ENCODE measurements around the gene CDH19. TPM values are rescaled to one million over a fixed set of nuclear protein-coding genes. Genes with fewer than 3 reads are reported as not detected.
"Not testable (repeated sequence)": the region's sequence is repeated elsewhere in the genome, so short reads cannot be mapped to it uniquely, and the experiment has no call there.

CDH19 gene
- total RNA-seq, 1 experiment from 2014 or later = not detected

DNA sequence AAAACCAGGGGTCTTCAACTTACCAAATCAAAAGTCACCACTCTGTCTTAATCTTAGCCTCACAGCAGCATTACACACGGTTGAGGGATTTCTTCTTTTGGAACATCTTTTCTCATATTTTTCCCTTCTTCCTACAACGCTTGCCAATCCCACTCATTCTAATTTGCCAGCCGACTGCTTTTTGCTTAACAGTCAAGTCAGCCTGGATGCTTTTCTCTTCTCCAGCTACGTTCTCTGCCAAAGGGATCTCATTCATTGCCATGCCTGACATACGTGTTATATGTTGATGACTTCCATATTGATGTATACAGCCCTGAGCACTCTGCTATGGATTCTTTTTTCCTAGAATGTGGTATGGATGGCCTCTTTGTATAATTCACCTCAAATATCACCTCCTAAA lies 37.3 kb downstream of the CDH19 start:
- DNase-seq (ENCODE audit: low spot score) = no peak

GRCh38 chr18:66564236-66564635 lies 39.7 kb downstream of the CDH19 start:
- no peak for DNase-seq (ENCODE audit: low spot score)

- no peak for DNase-seq (ENCODE audit: low spot score)
Observed at GRCh38 chr18:66562279-66562678, 41.6 kb downstream of the CDH19 start.

DNA sequence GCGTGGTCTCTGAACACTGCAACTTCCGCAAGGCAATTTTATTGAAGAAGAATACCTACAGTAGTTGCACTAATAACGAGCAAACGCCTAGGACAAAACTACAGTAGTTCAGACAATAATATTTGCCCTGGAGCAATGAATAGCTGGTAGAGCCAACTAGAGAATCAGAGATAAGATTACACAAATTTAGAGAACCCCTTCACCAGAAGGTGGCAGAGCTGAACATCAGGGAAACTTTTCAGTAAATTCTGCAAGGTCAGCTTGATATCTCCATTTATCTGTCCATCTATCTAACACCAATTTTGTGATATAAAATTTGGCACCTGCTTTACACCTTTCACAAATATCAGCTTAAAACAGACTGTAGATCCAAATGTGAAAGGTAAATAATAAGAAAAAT lies 43.8 kb downstream of the CDH19 start:
- peak; percentile 19 for DNase-seq (ENCODE audit: low spot score)

DNA sequence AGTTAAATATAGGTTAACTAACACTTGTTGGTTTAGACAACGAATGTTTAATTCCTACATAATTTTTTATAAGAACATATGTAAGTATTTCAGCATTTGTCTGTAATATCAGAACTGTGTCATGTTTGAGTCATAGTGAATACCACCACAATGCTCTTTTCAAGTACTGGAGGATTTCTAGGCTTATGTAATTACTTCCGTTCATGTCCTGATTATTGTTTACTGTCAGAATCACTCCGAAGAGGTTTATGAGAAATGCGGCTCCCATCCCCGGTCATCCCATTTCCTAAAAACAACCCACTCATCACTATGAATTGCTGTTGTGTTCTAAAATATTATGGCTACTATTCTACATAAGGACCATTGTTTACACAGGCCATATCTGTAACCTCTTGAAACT lies 45.1 kb downstream of the CDH19 start:
- DNase-seq (ENCODE audit: low spot score) = peak; percentile 5

GRCh38 chr18:66557091-66557490 lies 46.8 kb downstream of the CDH19 start:
- DNase-seq (ENCODE audit: low spot score) = no peak

DNA sequence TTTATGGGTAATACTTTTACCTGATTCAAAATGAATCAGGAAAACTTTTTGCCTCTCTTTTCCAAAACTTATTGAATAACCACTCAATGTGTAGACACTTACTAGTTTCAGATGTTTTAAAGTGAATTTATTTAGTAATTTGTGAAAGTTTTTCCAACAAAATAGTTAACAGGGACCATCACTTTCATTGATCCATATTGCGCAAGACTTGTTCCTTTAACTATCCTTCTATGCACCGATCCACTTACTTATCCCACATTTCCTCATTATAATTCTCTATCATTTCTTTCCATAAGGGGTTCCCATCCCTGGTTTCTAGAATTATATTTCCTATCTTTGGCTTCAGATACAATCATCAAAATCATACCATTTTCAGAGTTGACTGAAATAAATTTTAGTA lies 48.3 kb downstream of the CDH19 start:
- no peak for DNase-seq (ENCODE audit: low spot score)

GRCh38 chr18:66553824-66554223 lies 50.1 kb downstream of the CDH19 start:
- DNase-seq (ENCODE audit: low spot score) = peak; percentile 13

- DNase-seq (ENCODE audit: low spot score) = no peak
Observed at GRCh38 chr18:66550366-66550765, 53.5 kb downstream of the CDH19 start.

DNA sequence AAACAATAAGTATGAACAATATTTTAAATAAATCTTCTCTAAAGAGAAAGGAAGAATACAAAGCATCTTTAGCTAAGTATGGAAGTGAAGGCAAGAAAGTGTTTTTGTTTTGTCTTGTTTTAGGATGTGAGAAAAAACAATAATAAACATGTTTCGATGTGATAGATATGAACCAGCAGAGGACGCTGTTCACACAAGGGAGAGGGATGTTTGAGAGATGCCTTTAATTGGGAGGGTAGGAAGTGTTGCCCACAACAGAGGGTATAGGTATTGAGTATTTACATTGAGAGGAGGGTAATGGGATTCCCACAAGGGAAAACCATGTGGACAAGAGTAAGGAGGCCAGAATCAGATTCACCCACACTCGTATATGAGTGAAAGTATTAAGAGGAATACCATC lies 55.1 kb downstream of the CDH19 start:
- DNase-seq (ENCODE audit: low spot score) = no peak

DNA sequence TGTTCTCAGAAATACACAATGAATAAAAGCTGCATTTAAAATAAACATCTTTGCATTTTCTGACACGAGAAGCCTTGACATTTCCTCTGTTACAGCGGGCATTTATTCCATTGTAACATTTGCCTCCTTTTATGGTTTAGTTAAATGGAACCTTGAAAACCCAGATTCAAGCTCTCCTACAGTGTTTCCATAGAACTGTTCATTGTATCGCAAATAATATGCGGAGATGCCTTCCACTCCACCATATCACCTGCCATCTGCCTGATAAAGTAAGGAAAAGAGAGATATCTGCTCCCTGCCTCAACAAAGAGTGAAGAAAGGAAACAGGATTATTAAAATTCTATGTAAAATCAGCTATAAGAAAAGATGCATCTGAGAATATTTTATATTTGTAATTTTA lies 69.8 kb downstream of the CDH19 start:
- DNase-seq (ENCODE audit: low spot score) = no peak

DNA sequence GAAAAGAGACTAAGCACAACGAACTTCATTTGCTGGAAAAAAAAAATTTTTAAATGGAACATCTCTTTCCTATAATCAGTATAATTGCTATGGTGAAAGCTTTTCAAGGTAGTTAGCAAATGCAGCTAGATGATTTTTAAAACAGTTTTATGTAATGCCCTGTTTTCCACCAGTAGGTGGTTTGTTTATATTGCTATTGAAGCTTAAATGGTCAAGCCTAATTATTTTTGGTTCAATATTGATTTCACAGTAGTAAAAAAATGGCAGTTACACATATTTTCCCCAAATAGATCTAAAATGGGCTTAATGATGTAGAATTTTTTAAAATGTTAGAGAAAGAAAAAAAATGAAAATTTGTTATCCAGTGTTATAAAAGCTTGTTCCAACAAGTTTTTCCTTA lies 70.2 kb downstream of the CDH19 start:
- no peak for DNase-seq (ENCODE audit: low spot score)

- DNase-seq (ENCODE audit: low spot score) = no peak
Observed at GRCh38 chr18:66523219-66523991, 80.5 kb downstream of the CDH19 start.

DNA sequence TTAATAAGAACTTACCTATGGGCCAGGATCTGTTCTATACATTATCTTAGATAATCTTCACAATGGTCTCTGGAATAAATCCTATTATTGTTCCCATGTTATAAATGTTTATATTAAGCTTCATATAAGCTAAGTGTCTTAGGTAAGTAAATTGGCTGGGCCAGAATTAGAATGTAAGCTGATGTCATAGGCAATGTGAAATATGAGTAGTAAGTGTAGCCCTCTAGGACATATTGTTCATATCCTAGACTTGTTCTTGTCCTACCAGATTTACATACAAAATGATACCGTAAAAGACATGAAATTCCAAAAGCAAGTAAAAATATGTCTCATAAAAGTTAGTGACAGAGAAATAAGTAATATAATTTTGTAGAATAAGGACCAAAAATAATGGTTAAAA lies 89.9 kb downstream of the CDH19 start:
- DNase-seq (ENCODE audit: low spot score) = no peak

DNA sequence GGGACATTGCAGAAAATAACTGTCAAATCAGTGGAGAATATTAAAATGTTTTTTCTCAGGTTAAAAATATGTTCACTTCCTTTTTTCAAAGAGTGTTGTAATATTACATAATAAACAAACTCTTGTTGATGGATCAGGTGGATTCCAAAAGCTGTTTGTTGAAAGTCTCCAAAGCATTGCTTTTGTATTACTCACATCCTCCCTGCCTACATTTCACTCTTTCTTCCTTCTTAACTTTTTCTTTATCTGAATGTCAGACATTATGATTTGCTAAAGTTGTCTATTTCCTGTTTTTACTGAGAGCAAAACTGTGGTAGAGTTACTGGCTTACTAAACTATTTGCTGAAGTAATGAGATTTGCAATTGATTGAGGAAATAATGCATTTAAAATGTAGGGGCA lies 92.1 kb downstream of the CDH19 start:
- peak; percentile 57 for DNase-seq (ENCODE audit: low spot score)

GRCh38 chr18:66511289-66511688 lies 92.6 kb downstream of the CDH19 start:
- DNase-seq (ENCODE audit: low spot score) = no peak

DNA sequence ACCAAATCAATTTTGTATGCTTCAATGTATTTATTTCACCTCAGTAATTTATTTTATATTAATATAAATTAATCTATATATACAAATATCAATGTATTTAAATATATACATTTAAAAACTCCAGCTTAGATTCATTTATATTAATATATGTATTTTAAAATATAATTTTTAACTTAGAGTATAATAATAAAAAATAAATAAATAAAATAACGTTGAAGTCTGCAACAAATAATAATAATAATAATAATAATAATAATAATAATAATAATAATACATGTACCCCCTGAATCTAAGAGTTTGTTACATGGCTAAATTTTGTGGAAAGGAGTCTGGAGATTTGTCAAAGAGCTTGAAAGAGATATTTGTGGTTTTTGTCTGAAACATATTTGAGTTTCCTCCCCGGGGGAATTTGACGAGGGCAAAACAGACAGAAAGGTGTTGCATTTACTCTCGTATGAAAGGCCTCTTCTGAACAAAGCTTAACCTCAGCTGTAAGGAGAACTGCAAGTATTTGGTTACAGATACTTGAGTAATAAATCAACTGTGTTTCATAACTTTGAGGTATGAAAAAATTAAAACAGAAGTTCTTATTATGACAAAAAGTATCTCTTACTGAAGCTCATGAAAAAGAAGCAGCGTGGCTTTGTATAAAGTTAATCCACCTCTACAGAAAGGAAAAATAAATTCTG lies 93.4 kb downstream of the CDH19 start:
- DNase-seq (ENCODE audit: low spot score) = no peak

GRCh38 chr18:66508937-66509336 lies 95.0 kb downstream of the CDH19 start:
- no peak for DNase-seq (ENCODE audit: low spot score)

GRCh38 chr18:66506178-66506577 lies 97.7 kb downstream of the CDH19 start:
- DNase-seq (ENCODE audit: low spot score) = no peak

DNA sequence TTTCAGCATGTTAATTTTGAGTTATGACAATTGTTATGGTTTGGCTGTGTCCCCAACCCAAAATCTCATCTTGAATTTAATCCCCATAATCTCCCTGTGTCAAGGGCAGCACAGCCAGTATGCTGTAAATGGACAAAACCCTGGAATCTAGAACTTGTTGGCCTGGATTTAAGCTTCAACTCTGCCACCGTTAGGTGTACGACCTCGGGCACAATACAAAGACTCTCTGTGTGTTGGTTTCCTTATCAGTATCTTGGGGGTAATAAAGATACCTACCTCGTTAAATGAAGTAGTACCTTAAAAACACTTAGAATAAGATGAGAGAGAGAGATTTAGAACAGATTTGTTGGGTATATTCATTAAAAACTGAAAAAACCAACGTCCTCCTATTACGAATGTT lies 106.5 kb downstream of the CDH19 start:
- DNase-seq (ENCODE audit: low spot score) = no peak

DNA sequence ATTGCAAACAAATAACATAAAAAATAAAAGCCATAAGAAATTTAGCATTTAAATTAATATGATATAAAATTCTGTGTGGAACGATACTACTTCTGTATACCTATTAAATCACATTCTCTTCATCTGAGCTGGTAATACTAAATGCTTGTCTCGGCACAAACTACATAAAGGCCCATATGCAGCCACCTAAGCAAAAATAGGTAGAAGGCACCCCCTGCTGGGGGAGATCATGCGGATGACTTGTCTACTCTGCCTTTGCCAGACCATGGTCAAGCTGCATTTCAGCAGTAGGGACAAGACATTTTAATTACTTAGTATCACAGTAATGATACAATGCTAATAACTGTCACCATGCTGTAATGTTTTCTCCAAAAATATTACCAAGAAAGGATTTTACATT lies 108.0 kb downstream of the CDH19 start:
- peak; percentile 41 for DNase-seq (ENCODE audit: low spot score)

DNA sequence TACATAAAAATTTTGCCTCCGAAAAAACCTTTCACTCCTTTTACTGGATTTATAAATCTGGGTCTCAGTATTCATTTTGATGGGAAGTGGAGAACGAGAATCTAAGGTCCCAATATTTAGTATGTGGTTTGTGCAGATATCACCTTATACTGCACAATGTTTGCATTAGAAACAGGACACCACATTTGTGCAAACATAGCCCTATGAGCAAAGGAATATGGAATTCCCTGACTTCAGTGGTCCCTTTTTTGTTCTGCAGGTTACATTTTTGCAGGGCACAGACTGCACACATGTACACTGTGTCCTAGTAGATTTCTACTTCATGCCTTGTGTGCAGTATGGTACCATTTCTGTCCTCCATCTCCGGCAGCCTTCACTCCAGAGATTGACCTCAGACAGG lies 130.0 kb downstream of the CDH19 start:
- DNase-seq (ENCODE audit: low spot score) = no peak

DNA sequence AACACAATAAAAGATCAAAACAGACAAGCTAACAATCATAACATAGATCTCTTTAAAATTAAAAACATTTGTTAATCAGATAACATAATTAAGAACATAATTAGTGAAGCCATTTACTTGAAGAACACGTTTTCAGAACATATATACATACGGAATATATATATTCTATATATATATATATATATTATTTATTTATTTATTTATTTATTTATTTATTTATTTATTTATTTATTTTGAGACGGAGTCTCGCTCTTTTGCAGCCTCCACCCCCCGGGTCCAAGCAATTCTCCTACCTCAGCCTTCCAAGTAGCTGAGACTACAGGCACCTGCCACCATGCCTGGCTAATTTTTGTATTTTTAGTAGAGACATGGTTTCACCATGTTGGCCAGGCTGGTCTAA lies 137.7 kb downstream of the CDH19 start:
- not testable (repeated sequence) for DNase-seq (ENCODE audit: low spot score)

DNA sequence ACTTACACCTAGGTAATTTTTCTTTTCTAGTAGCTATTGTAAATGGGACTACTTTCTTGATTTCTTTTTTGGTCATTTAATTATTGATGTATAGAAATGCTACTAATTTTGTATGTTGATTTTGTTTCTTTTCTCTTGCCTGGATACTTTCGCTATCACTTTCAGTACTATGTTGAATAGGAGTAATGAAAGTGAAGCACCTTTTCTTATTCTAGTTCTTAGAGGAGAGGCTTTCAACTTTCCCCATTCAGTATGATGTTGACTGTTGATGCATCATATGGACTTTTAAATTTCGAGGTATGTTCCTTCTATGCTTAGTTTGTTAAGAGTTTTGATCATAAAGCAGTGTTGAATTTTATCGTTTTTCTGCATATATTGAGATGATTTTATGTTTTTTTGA lies 142.5 kb downstream of the CDH19 start:
- DNase-seq (ENCODE audit: low spot score) = no peak

Data from A172 (cell line).